ENCODE results near the gene NAV2.

NAV2 gene

DNA sequence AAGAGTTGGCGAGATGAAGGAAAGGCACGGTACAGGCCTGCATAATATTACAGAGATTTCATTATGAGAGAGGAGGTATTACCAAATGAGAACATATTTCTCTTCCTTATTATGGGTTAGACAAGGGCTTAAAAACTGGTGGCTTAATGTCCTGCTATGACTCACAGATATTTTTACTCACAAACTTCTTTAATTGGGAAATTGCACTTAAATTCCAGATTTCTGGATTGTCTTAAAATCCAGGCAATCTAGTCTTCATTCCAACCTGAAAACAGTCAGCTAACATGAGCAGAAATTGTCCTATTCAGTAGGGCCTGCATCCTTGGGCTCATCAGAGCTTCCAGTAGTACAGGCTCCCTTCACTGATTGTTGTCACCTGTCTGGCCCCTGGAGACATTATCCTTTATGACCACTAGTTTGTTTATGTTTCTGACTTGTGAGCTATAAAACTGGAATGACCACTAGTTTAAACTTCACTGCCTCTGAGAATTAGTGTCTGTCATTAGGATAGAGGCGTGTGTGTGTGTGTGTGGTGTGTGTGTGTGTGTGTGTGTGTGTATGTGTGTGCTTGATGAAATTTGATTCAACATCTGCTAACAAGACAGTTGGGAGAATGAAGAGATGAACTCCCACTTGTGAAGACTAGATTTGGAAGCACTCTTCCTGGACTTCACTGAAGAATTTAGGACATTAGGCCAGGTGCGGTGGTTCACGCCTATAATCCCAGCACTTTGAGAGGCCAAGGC is 422.5 kb downstream of the NAV2 start:
- no peak for DNase-seq (ENCODE audit: extremely low spot score, insufficient read length, low read depth)
- no peak for FAIRE-seq

DNA sequence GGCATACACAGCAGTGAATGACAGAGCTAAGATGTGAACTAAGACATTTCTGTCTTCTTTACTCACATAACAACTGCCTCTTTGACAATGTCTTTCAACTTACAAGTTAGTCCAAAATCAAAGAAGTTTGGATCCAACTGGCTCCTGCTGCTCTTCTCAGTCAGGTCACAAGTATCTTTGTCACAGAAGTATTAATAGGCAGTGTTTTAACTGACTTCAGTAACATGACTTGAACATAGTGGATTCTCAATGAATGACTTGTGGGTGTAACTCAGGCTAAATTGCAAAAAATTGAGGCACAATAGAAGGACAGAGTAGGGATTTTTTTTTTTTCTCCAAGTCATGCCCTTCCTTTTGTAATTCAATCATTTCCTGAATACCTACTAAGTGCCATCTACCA is 425.0 kb downstream of the NAV2 start:
- DNase-seq (ENCODE audit: extremely low spot score, insufficient read length, low read depth) (no peak), FAIRE-seq (no peak)

DNA sequence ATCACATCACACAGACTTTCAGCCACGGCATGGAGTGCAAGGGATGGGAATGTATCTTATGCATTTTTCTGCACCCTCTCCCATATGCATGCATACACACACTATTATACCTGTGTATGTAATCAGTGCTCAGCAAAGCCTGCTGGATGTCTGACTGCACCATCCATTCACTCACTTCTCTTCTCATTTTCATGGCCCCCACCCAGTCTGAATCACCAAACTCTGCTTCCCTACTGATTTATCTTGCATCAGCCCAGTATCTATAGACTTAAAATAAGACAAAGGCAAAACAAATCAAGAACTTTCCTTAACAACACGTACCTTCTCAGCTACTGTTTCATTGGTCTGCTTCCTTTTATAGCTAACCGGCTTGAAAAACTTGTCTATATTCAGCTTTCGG is 426.1 kb downstream of the NAV2 start:
- no peak for FAIRE-seq

DNA sequence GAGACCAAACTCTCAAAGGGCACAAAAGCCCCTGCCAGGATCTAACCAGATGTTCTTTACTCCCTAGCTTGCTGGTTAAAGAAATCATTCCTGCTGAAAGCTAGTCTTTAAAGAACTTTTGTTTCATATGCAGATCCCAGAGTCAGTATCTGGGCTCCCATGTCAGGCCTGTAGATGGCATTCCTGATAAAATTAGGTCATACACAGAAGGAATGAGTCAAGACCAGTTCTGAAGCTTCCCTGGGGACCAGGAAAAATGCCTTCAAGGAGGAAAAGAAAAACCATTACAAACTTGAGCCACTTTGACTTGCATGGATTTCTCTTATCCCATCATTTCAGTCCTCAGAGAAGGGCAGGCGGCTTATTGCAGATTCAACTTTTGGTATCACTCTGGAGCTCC is 441.7 kb downstream of the NAV2 start:
- DNase-seq (ENCODE audit: extremely low spot score, insufficient read length, low read depth) = no peak
- no peak for FAIRE-seq

More for the DNA sequence above, 426.1 kb downstream of the NAV2 start:
- no peak for DNase-seq (ENCODE audit: extremely low spot score, insufficient read length, low read depth)

DNA sequence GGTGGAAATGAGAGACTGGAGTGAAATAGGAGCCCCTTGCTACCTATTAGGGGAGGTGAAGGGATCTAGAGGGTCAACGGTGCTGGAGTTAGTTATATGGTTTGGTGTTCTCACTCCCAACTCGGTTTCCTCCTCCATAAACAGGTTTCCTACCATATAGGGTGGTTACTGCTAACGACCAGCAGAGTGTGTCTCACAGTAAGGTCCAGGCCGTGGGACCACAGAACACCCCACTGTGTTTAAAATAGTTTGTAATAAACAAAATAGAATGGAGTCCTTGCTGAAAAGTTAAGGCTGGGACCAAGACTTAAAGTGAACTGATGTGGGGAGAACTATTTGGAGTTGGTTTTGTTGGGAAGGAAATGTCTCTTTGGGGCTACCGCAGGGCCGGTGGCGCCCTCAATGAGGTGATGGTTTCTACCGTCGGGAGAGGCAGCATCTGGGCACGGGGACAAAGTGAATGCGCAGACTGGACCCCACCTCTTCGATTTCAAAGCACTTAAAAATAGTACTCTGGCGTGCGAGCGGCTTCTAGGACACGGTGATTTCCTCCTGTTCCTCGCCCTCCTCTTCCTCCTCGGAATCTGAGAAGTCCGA is 443.1 kb downstream of the NAV2 start:
- DNase-seq (ENCODE audit: extremely low spot score, insufficient read length, low read depth) (no peak), FAIRE-seq (no peak)

DNA sequence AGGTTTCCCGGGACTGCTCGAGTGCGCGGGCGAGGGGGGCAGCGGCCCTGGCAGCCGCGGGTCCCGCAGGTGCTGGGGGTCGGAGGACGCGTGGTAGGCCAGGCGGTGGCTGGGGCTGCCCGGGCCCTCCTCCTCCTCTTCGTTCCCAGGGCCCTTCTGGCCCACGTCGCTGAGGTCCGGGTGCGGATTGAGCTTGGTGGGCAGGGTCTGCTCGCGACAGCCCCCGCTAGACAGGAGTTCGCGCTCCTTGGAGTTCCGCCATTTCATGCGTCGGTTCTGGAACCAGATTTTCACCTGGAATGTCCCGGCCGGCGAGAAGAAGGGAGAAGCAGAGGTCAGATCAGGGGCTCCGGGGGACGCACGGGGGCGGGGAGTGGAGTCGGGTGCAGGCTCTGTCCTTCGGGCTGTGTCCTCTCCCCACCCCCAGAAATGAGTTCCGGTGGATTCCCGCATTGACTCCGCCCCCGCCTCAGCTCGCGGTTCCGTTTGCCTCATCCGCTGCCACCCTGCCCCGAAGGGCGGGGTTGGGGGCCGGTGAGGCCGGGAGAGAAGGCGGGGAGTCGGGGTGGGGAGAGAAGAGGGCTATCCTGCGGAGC is 443.7 kb downstream of the NAV2 start:
- no peak for DNase-seq (ENCODE audit: extremely low spot score, insufficient read length, low read depth)

DNA sequence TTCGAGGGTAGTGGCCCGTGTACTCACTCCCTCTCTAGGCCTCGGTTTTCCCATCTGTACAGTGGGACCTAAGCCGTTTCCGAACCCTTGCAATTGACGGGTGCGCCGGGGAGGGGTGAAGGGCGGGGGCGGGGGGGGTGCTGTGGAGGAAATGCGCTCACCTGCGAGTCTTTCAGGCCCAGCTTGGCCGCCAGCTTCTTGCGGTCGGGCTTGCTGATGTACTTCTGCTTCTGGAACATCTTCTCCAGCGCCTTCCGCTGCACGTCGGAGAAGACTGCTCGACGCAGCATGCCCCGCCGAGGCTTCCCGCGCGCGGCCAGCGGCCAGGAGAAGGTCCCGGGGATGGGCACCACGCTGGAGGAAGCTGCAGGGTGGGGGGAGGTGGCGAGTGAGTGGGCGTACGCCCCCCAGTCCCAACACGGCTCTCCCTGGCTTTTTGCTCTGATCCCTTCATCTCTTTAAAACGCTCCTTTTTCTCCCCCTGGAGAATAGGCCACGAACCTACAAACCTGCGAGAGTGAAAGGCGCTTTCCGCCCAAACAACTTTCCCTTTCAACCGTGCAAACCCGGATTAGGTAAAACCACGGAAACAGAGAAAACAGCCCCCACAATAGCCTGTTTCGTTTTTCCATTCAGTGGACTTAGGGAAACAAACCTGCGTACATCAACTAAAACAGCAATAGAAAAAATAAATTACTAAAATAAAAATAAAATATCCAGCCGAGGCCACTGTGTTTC is 444.4 kb downstream of the NAV2 start:
- FAIRE-seq = no peak
- DNase-seq (ENCODE audit: extremely low spot score, insufficient read length, low read depth) = no peak

More for the DNA sequence above, 443.7 kb downstream of the NAV2 start:
- FAIRE-seq = no peak

DNA sequence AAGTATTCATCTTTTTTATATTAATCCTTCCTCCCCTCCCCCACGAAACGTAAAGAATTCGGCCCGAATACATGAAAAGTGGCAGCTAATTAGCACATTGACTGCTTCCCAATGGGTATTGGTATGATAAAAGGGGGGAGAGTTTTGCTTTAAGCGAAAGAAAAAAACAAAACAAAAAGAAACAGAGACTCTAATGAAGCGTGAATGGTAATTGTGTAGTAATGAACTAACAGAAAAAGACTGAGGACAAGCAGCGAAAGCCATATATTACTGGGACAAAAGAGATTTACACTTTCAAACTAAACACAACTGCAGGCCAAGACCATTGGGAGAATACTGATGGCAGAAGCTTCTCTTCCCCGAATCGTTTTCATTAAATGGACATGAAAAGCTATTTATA is 445.1 kb downstream of the NAV2 start:
- FAIRE-seq (no peak), DNase-seq (ENCODE audit: extremely low spot score, insufficient read length, low read depth) (no peak)

DNA sequence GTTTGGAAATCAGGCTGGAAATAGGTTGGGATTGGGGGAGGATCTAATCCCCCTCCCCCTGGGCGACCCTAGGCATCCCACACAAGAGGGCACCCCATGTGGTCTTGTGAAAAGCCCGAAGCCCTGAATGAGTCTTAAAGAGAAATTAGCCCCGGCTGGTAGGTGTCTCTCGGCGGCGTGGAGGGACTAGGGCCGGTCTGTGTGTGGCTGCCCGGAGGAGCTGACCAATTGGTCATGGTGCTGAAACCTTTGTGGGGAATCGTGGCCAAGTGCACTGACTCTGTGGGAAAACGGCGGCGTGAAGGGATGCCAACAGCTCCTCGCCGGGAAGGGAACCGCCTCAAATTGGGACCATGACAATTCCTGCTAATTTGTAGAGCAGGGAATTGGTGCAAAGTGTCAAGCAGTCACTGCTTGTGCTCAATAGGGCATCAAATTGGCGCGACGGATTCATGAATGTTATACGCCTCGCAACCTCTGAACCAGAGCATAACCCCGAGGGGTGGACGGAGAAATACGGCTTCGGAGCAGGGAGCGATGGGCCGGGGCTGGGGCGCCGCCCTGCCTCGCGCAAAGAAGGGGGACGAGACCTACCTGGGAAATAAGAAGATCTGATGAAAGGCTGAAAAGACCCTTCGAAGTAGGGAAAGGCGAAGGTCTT is 446.1 kb downstream of the NAV2 start:
- DNase-seq (ENCODE audit: extremely low spot score, insufficient read length, low read depth) = no peak
- no peak for FAIRE-seq

DNA sequence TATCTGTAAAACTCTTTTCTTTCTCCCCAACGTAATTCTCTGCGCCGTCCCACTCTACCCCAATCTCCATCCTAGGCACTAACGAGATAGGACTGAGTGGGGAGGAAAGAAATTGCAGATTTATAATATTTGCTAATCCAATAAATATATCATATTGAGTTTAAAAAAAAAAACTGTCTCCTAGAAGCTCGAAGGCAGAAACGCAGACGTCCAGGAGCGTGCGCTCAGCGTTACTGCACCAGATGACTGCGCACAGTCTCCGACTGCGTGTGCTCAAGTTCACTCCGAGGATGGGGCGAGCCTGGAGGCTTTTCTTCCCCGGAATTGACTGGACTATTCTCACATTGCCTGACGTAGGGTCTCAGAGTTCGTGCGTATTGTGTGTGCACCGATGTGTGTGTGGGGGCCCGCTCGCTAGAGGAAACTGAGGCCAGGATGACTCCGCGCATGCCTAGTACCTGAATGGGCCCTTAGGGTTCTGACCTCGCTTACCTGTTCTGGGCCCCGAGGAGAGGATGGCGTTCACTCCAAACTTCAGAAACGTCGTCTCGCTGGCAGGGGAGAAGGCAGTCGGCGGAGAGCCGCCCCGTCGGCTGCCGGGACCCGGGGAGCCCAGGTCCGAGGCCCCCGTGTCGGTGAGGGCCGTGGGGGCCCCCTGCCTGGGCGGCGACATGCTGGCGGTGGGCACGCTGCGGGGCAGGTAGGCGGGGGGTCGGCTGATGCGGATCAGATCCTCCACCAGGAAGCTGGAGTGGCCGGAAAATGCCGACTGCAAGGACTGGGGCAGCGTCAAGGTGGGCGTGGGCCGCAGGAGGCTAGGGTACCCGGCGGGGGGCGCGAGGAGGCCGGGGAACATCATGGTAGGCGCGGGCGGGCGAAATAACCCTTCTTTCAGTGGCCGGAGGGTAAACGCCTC is 447.1 kb downstream of the NAV2 start:
- DNase-seq (ENCODE audit: extremely low spot score, insufficient read length, low read depth) = no peak
- FAIRE-seq = no peak

DNA sequence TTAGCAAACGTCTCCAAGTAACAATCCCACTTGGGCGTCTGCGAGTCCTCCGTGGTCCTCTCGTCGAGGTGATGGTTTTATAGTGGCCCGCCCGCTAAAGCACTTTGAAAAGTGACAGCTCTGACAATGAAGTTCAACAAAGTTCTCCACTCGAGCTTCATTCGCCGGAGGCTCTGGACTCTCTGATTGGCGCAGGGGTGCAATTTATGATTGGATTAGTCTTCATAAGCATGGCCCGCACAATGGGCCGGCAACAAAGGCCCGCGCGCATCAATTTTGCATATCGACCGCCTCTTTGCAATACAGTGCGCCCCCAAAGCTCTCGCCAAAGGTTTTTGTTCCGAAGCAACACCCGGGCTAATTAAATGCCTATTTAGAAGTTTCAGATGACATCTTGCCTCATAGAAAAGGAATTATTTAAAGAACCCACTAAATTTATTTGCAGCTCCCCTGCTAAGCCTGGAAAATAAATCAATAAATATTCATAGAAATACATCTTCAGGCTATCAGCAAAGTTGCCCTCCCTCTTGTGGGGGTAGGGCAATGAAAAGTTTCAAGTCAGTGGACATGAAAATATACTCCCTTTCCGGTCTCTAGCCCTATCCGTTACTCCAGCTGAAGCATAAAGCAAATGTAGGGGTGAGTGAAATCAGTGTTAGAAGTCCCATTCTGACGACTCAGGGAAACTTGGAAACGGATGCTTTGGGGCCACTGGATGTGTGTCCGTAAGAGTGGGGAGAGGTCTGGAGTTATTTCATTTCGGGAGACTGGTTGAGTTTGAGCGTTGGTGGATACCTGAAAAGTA is 448.0 kb downstream of the NAV2 start, which contains the start of gene DBX1:
Gene DBX1 (minus strand): TSS at position 51 of the 805 bp plus-strand sequence. CDS start 151 bp downstream, outside the sequence.
- no peak for DNase-seq (ENCODE audit: extremely low spot score, insufficient read length, low read depth)

DNA sequence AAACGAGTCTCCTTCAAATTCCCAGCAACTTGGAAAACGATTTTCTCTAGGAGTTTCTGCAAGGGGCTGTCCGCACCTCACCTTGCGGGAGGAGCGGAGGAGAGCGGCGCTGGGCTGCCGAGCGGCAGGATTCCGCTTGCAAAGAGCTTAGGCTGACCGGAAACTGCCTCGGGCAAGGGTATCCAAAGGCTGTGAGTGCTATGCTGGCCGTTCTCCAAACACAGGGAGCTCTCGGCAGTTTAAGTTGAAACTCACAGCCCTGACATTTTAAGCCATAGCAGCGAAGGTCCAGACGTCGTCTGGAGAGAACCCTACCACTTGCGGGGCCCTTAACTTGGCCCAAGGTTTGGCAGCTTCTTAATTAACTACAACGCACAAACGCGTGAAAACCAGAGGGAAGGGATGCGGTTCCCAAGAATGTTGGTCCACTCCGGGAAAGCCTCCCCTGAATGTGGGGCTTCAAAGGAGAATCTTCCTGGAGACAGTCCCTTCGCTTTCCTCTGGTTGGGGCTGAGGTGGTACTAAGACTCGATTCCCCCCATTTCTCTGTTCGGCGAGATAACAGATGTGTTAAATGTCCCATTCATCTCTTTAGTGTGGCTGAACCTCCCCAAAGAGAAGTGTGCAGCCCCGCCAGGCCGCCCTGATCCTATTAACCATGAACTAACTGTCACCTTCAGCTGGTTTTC is 448.7 kb downstream of the NAV2 start:
- no peak for FAIRE-seq

More for the DNA sequence above, 448.0 kb downstream of the NAV2 start, which contains the start of gene DBX1:
- no peak for FAIRE-seq

DNA sequence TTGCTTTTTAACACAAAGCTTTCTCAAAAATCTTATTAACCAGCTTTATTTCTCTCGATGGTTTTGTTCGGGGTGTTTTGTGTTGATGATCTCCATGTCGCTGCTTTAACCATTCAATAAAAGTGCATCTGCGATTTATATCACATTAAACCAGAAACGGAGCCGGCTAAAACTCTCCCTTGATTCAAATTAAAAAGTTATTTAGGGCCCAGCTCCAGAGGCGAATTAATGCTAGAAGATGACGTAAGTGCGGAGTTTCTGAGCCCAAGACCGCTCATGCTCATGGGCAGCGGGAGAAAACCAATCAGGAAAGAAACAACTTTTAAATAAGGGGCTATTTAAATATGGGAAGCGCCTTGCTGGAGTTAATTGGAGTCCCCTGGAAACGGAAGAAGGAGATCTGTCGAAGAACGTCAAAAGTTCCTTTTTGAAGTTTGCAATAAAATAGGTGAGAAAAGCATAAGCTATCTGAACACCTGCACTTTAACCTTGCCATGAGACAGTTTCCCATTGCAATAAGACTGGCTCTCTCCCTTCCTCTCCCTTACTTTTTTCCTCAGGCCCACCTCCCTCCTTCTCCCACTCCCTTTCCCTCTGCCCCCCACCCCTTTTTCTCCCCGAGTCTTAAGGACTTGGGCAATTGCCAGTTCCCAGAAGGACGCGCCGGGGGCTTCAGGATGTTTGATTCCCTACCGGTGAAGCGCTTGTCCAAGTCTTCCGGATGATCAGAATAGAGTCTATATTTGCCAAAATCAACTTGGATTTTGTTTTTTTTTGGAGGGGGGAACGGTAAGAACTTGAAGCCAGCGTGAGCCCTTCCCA is 449.5 kb downstream of the NAV2 start:
- no peak for FAIRE-seq
- no peak for DNase-seq (ENCODE audit: extremely low spot score, insufficient read length, low read depth)

More for the DNA sequence above, 448.7 kb downstream of the NAV2 start:
- no peak for DNase-seq (ENCODE audit: extremely low spot score, insufficient read length, low read depth)

DNA sequence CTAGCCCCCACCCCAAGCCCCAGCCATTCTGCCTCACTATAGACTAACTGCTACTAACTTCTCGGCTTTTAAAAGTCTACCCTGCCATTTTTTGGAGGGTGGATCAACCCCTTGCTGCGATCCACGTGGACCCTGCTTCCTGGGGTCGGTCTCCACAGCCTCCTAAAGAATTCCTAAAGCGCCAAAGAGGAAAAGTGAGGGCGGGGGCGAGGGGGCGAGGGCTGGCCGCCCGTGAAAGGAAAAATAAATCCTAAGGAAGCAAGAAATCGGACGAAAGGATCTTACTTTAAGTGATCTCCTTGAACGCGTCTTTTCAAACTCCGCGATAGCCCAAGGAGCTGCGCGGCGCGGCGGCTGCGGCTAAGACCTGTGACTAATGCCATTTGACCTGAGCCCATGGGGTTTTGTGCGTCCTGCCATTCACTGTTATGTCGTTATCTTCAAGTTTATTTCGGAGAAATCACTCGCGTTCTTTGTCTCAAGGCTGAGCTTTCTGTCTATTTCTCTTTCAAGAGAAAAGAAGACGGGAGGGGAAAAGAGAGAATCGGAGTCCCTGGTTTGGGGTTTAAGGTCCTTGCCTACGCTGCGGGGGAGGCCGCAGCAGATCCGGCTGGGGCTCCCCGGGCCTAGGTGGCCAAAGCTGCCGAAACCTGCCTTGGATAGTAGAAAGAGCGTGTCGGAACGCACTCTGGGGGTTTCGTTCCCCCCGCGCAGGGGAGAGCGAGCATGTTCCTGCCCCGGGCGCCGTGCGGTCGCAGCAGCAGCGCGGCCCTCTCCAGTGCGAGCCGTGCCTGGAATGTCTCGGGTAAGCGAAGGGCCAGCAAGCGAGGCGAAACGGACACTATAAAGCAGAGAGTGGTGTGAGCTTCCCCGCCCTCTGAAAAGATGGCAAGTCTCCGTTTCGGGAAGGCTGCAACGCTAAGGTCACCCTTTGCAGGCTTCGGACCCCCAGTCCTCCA is 450.5 kb downstream of the NAV2 start:
- DNase-seq (ENCODE audit: extremely low spot score, insufficient read length, low read depth) = no peak
- no peak for FAIRE-seq

DNA sequence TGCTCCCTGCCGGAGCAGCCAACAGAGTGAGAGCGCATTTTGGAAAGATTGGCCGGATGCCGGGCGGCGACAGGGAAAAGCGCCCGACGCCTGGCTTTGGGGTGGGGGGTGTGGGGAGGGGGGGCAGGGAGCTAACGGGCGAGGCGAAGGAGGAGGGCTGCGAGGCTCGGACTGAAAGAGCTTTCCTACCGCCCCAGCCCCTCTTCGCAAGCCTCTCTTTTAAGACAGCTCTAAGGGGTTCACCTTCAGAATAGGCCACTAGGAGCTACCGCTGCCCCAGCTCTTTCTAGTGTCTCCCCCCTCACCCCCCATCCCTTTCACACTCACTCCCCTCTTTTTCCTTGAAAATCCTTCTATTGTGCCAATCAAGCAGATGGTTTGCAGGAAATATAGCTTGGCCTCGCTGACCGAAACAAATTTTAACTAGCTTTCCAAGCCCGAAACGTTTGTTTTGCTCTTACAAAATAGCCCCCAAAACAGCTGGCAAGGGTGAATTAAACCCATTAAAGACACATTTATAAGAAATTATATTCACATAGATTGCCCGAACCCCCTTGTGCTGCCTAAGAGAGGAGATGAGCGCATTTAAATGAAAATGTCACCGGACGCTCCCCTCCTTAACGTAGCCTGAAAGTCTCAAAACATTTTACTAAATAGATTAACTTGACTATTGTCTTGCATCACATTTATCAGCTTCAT is 451.3 kb downstream of the NAV2 start:
- no peak for FAIRE-seq

More for the DNA sequence above, 451.3 kb downstream of the NAV2 start:
- DNase-seq (ENCODE audit: extremely low spot score, insufficient read length, low read depth) = no peak

All from GM18507 (cell line).